GF-D8 (cell line): ENCODE data around the gene GPR108.
"Not testable (repeated sequence)": the region's sequence is repeated elsewhere in the genome, so short reads cannot be mapped to it uniquely, and the experiment has no call there.

Experiments
- DNase-seq: peaks from one replicate; lab custom pipeline; 2025; lab: John Stamatoyannopoulos, UW

Gene GPR108

GRCh38 chr19:6761053-6761676, 23.8 kb upstream of the GPR108 start:
- DNase-seq: no peak

GRCh38 chr19:6760606-6761005, 23.2 kb upstream of the GPR108 start:
- DNase-seq: no peak

GRCh38 chr19:6754653-6755463, 17.5 kb upstream of the GPR108 start:
- DNase-seq: no peak

GRCh38 chr19:6754136-6754535, 16.8 kb upstream of the GPR108 start:
- no peak for DNase-seq

GRCh38 chr19:6753178-6754031, 16.0 kb upstream of the GPR108 start:
- DNase-seq: peak; percentile 32

GRCh38 chr19:6752256-6753177, 15.1 kb upstream of the GPR108 start:
- DNase-seq: no peak

GRCh38 chr19:6751189-6751588, 13.8 kb upstream of the GPR108 start:
- DNase-seq: no peak

GRCh38 chr19:6750062-6750461, 12.7 kb upstream of the GPR108 start:
- no peak for DNase-seq

- DNase-seq: not testable (repeated sequence)
Observed at GRCh38 chr19:6748543-6748942, 11.2 kb upstream of the GPR108 start.

- DNase-seq: no peak
Observed at GRCh38 chr19:6745965-6746364, 8.6 kb upstream of the GPR108 start.

GRCh38 chr19:6744381-6745301, 7.3 kb upstream of the GPR108 start:
- no peak for DNase-seq

- DNase-seq: no peak
Observed at GRCh38 chr19:6743714-6744380, 6.5 kb upstream of the GPR108 start.

- DNase-seq: no peak
Observed at GRCh38 chr19:6743066-6743465, 5.7 kb upstream of the GPR108 start.

GRCh38 chr19:6740589-6741343, 3.4 kb upstream of the GPR108 start:
- no peak for DNase-seq

GRCh38 chr19:6739883-6740588, 2.7 kb upstream of the GPR108 start:
- DNase-seq: no peak

- no peak for DNase-seq
Observed at GRCh38 chr19:6739390-6739882, 2.1 kb upstream of the GPR108 start, which contains the start of gene TRIP10. Gene TRIP10 (plus strand): TSS chr19:6739680. CDS start chr19:6739762, 82 bp downstream.

- no peak for DNase-seq
Observed at GRCh38 chr19:6738787-6739389, 1.5 kb upstream of the GPR108 start.
